ENCODE measurements around the gene SLC8A2. TPM values are rescaled to one million over a fixed set of nuclear protein-coding genes. Genes with fewer than 3 reads are reported as not detected.
"Not testable (repeated sequence)": the region's sequence is repeated elsewhere in the genome, so short reads cannot be mapped to it uniquely, and the experiment has no call there.

The SLC8A2 gene
- total and polyA plus RNA-seq, 3 donors from 2014 or later, result 4.2 to 12.9 (median 5.0) TPM

DNA sequence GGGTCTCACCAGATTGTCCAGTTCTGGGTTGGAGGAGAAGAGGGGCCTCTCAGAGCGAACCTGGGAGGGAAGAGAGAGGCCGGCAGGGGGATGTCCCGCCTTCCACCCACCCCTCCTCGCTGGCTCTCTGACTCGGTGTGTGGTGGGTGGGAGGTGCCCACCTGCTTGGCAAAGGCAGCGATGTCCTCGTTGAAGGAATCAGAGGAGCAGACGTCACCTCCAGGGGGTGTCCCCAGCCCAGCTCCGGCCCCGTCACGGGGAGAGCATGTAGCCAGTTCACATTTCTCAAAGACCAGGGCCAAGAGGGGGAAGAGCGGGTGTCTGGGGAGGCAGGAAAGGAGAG lies 55.1 kb downstream of the SLC8A2 start:
- H3K27me3 ChIP-seq, result no peaks in the 10 kb centered on the region
- no peak overlapping the region for H3K27ac ChIP-seq
- intact Hi-C loops (cut with DNase I; ENCODE audit: low total_unique reads), result no loop called here

DNA sequence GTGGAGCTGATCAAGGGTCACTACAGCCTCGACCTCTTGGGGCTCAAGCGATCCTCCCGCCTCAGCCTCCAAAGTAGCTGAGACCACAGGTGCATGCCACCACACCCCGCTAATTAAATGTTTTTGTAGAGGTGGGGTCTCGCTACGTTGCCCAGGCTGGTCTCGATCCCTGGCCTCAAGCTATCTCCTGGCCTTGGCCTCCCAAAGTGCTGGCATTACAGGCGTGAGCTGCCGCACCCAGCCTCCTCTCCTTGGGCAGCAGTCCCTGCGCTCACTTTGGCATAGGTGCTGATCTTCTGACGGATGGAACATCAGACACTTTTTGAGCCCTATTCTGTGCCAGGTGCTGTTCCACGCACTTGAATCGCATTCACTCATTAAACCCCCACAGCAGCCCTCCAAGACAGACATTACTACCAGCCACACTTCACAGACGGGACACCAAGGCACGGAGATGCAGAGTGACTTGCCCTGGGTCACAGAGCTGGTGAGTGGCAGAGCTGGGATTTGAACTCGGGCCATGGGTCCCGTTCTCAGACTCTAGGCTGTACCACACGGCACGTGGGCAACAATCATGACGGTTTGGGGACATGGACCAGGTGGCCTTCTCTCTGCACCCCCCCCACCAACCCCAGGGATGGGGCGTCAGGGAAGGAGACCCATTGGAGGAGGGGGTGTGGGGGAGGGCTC lies 55.6 kb downstream of the SLC8A2 start:
- Histone ChIP-seq H3K27ac (no peak overlapping the region), H3K27me3 (no peaks in the 10 kb centered on the region), H3K36me3 (ENCODE audit: low read depth, missing control alignments) (no peaks in the 10 kb centered on the region), H3K4me1 (no peaks in the 10 kb centered on the region), H3K9me3 (no peaks in the 10 kb centered on the region), H3K4me3 (no peak overlapping the region)
- TF ChIP-seq POLR2A (IDR thresholded peaks at IDR 0.05), result no peak
- TF ChIP-seq, protein P1, sequence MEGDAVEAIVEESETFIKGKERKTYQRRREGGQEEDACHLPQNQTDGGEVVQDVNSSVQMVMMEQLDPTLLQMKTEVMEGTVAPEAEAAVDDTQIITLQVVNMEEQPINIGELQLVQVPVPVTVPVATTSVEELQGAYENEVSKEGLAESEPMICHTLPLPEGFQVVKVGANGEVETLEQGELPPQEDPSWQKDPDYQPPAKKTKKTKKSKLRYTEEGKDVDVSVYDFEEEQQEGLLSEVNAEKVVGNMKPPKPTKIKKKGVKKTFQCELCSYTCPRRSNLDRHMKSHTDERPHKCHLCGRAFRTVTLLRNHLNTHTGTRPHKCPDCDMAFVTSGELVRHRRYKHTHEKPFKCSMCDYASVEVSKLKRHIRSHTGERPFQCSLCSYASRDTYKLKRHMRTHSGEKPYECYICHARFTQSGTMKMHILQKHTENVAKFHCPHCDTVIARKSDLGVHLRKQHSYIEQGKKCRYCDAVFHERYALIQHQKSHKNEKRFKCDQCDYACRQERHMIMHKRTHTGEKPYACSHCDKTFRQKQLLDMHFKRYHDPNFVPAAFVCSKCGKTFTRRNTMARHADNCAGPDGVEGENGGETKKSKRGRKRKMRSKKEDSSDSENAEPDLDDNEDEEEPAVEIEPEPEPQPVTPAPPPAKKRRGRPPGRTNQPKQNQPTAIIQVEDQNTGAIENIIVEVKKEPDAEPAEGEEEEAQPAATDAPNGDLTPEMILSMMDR (IDR thresholded peaks at IDR 0.05), result no peak
- intact Hi-C loops (cut with DNase I; ENCODE audit: low total_unique reads), result no loop called here
- 86 to 92% methylated on average over 21 of the region's 21 CpGs for WGBS, 2 donors
- DNase-seq, result no peak

More for the DNA sequence above, 55.1 kb downstream of the SLC8A2 start:
- Histone ChIP-seq H3K36me3 (ENCODE audit: low read depth, missing control alignments) (no peaks in the 10 kb centered on the region), H3K9me3 (no peaks in the 10 kb centered on the region), H3K4me1 (no peaks in the 10 kb centered on the region), H3K4me3 (no peak overlapping the region)
- TF ChIP-seq POLR2A (IDR thresholded peaks at IDR 0.05), result no peak
- TF ChIP-seq, protein P1 (IDR thresholded peaks at IDR 0.05), result no peak
- DNase-seq, result no peak
- WGBS, 2 donors, result 59 to 60% methylated on average over 12 of the region's 12 CpGs

DNA sequence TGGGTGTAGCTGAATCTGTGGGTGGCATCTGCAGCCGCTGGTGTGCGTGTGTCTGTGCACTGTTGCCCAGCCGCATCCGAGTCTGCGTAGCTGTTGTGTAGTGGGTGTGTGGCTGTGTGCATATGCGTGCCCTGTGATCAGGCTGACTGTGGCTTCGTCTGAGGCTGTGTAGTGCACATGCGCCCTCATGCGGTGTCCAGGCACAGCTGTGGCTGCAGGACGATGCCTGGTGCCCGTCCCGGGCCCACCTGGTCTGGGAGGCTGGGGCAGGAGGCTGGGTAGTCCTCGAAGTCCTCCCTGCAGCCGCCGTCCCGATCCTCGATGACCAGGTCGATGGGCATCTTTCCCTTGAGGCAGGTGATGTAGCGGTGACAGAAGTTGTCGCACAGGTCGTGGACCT lies 57.2 kb downstream of the SLC8A2 start:
- TF ChIP-seq, protein P1 (IDR thresholded peaks at IDR 0.05), result no peak
- no peak for TF ChIP-seq POLR2A (IDR thresholded peaks at IDR 0.05)
- intact Hi-C loops (cut with DNase I; ENCODE audit: low total_unique reads), result no loop called here
- Histone ChIP-seq H3K4me3 (no peak overlapping the region), H3K9me3 (no peaks in the 10 kb centered on the region), H3K27me3 (no peaks in the 10 kb centered on the region), H3K27ac (no peak overlapping the region), H3K36me3 (ENCODE audit: low read depth, missing control alignments) (no peaks in the 10 kb centered on the region), H3K4me1 (no peaks in the 10 kb centered on the region)
- no peak for DNase-seq
- 73 to 86% methylated on average over 9 to 21 of the region's 21 CpGs for WGBS, 2 donors

DNA sequence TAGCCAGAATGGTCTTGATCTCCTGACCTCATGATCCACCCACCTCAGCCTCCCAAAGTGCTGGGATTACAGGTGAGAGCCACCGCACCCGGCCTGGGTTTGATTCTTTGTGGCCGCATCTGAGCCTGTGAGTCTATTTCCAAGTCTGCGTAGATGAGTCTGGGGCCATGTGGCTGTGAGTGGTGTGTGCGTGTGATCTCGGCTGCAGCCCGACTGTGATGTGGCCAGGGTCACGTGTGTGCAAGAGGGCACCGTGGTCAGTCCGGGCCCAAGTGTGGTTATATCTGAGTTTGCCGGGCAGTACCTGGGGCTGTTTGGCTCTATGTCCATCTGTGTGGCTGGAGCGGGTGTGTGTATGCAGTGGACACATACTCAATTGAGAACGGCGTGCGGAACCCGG lies 57.8 kb downstream of the SLC8A2 start:
- TF ChIP-seq, protein P1 (IDR thresholded peaks at IDR 0.05), result no peak
- TF ChIP-seq POLR2A (IDR thresholded peaks at IDR 0.05), result no peak
- Histone ChIP-seq H3K4me1 (no peaks in the 10 kb centered on the region), H3K36me3 (ENCODE audit: low read depth, missing control alignments) (no peaks in the 10 kb centered on the region), H3K27me3 (no peaks in the 10 kb centered on the region), H3K4me3 (no peak overlapping the region), H3K9me3 (no peaks in the 10 kb centered on the region), H3K27ac (no peak overlapping the region)
- intact Hi-C loops (cut with DNase I; ENCODE audit: low total_unique reads), result no loop called here
- DNase-seq, result no peak
- 94 to 100% methylated on average over 3 to 16 of the region's 16 CpGs for WGBS, 2 donors

DNA sequence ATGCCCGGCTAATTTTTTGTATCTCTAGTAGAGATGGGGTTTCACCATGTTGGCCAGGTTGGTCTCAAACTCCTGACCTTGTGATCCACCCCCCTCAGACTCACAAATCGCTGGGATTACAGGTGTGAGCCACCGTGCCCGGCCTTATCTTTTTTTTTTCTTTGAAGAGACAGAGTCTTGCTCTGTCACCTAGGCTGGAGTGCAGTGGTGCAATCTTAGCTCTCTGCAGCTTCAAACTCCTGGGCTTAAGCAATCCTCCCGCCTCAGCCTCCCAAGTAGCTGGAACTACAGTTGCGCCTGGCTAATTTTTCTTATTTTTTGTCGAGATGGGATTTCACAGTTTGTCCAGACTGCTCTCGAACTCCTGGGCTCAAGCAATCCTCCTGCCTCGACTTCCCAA lies 60.0 kb downstream of the SLC8A2 start:
- H3K9me3 ChIP-seq; H3K4me3 ChIP-seq; H3K27ac ChIP-seq; intact Hi-C loops (cut with DNase I; ENCODE audit: low total_unique reads); DNase-seq; H3K36me3 ChIP-seq (ENCODE audit: low read depth, missing control alignments); H3K4me1 ChIP-seq; H3K27me3 ChIP-seq: not testable (repeated sequence)
- WGBS, 2 donors, result 78 to 81% methylated on average over 9 of the region's 9 CpGs
